ENCODE data around the gene ADCY2.

Gene ADCY2

DNA sequence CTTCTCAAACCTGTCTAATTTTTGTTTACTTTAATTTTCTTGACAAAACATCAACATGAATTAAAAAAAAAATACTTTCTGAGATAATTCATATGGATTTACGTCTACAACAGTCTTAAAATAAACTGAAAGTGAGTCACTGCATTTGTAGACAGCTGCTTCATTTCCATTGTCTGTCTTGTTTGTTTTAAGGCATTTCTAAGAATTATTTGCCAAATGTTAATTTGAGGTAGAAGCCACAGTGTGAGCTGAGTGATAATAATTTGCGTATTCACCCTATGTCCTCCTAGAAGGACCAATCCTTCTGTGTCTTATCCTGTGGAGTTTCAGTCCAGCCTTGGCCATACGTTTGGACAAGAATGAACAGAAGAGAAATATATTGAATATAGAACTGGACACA is 280.5 kb downstream of the ADCY2 start:
- DNase-seq: no peak

- no peak for DNase-seq
Observed at GRCh38 chr5:7678030-7678429, 282.1 kb downstream of the ADCY2 start.

DNA sequence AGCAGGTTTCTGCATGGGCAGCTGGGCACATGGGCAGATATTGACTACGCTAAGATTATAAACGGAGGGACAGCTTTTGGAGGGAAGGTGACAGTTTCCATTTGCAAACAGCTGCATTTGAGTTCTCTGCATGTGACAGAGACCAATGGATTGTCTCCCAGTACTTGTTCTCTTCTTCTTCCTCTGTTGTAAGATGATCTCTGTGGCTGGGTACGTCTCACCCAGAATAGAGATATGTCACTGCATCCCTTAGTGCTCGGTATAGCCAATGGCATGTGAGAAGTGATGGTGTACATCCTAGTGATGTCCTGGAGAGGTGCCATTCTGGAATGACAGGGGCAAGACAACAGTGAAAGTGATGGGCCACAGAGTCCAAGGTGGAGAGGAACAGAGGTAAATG is 283.7 kb downstream of the ADCY2 start:
- DNase-seq: no peak

GRCh38 chr5:7680260-7680659 is 284.3 kb downstream of the ADCY2 start:
- DNase-seq: no peak

- no peak for DNase-seq
Observed at GRCh38 chr5:7682379-7682778, 286.4 kb downstream of the ADCY2 start.

DNA sequence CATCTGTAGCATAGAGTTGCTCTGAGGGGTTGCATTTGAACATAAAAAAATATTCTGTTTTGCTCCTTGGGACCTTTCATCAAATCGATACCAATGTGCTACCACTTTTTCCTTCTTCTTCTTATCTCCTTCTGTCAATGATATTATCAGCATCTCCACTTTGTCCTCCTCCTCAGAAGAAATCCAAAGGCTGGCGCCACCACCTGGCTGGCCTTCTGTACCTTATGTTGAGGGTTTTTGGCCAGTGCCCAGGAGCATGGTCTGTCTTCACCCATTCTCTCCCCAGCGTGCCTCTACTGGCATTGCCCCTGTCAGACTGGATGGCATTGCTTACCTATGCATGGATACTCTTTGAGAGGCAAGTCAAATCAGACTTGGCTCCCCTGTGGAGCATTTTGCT is 287.8 kb downstream of the ADCY2 start:
- DNase-seq: no peak

DNA sequence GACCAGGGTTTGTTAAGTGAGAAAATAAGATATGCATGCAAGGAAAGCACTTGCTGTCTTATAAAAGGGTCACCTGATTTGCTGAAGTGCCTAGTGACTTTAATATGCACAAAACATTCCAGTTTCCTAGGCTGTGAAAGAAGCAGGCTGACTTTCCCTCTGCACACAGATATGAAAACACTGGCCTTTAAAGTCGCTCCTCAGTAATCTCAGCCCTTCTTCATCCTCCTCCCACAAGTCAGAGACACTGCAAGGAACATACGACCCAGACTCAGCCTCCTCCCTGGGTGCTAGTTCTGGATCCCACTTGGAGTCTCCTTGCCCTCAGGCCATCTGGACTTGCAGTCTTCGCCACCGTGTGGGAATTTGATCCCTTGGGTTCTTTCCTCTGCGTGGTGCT is 288.9 kb downstream of the ADCY2 start:
- DNase-seq: no peak

GRCh38 chr5:7686794-7687193 is 290.9 kb downstream of the ADCY2 start:
- DNase-seq: no peak

- no peak for DNase-seq
Observed at GRCh38 chr5:7690557-7690956, 294.6 kb downstream of the ADCY2 start.

GRCh38 chr5:7705261-7705660 is 309.3 kb downstream of the ADCY2 start:
- DNase-seq: no peak

- no peak for DNase-seq
Observed at GRCh38 chr5:7705736-7706135, 309.8 kb downstream of the ADCY2 start.

GRCh38 chr5:7706256-7706655 is 310.3 kb downstream of the ADCY2 start:
- no peak for DNase-seq

DNA sequence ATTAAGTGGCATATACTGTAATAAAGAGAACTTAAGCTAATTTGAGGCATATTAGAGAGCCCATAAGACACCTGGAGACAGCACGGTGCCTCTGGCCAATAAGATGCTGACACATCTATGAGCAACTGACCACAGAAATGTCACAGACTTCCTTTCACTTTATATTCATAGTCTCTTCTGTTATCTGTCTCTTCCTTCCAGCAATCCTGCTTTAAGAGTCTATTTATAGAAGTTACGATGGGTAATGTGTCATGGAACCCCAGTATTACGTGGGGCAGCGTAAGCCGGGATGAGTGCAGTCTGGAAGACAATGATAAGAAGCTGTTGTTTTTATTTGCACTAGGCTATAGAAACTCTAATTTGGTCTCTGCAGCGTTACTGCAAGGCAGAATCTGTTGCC is 318.2 kb downstream of the ADCY2 start:
- no peak for DNase-seq

- no peak for DNase-seq
Observed at GRCh38 chr5:7714697-7715096, 318.8 kb downstream of the ADCY2 start.

DNA sequence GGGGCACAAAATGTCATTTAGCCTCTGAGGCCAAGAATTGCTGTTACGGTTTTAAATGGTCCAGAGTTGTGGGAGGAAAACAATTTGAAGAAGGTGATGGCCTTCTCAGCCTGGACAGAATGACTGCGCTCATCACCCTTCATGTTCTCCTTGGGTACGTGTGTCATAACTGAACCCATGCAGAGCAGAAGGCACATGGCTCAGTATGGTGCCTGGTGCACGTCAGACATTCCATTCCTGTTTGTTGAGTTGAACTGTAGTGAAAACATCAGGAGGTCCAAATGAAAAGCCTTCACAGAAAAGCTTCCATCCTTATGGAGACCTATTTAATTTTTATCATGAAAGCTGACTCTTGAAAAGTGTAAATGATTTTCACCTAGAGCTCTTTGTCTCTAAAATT is 321.8 kb downstream of the ADCY2 start:
- DNase-seq: no peak

GRCh38 chr5:7728076-7728475 is 332.1 kb downstream of the ADCY2 start:
- DNase-seq: no peak

DNA sequence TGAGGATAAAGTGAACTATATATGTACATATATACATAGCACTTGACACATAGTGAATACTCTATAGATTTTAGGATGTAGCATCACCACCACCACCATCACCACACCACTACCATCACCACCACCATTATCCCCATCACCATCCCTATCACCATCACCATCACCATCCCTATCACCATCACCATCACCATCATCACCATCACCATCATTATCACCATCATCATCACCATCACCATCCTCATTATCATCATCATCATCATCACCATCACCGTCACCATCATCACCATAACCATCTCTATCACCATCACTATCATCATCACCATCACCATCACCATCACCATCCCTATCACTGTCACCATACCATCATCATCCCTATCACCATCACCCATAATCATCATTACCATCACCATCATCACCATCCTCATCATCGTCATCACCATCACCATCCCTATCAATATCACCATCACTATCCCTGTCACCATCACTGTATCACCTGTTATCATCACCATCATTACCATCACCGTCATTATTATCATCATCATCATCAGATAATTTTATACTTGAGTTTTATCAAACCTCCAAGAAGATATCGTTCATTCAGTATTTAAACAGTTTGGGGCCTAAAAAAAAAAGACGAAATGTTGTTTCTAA is 345.6 kb downstream of the ADCY2 start:
- no peak for DNase-seq

- DNase-seq: no peak
Observed at GRCh38 chr5:7742241-7742656, 346.3 kb downstream of the ADCY2 start.

DNA sequence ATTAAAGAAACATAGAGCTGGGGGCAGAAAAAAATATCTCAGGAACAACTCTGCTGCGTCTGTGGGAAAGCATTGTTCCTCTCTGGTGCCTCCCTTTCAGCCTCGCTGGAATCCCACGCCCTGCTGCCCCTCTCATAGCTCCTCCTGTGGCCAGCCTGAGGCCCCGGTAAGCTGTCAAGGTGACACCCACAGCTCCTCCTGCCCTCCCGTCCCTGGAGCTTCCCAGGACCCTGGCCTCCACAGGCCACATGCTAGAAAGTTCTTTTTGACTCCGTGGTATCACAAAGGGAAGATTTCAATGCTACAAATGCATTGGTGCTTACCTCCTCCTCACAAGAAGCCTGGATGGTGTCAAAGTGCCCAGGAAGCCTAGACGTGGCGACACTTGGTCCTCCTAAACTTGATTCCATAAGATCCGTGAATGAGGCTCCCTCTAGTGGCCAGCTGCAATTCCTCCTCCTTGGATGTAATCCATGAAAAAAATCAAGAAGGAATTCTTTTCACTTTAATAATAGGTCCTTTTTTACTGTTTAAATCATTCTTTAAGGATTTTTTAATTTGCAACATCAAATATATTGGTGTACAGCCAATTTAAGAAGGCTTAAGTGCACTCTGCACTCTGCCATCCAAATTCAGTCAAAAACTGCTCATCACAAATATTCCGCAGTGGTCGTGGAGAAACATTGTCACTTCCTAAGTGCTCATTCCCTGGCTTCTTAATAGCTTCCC is 350.1 kb downstream of the ADCY2 start:
- DNase-seq: no peak

GRCh38 chr5:7747728-7748127 is 351.8 kb downstream of the ADCY2 start:
- DNase-seq: no peak

DNA sequence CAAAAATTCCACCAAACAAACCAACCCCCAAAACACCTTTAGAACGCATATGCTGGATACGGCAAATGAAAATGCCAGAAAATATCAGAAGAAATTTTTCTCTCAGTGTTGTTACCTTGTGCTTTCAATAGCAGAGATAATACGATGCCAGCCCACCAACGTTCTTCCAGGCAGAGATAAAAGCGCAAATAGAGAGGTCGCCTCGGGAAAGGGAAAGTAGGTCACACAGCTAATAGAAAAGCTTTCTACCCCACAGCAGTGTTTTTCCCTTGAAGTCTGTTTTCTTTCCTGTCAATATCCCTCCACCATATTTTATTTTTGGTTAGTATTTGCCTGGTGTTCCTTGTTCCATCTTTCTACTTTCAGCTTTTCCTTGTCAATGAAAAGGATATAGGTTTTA is 353.7 kb downstream of the ADCY2 start:
- no peak for DNase-seq

DNA sequence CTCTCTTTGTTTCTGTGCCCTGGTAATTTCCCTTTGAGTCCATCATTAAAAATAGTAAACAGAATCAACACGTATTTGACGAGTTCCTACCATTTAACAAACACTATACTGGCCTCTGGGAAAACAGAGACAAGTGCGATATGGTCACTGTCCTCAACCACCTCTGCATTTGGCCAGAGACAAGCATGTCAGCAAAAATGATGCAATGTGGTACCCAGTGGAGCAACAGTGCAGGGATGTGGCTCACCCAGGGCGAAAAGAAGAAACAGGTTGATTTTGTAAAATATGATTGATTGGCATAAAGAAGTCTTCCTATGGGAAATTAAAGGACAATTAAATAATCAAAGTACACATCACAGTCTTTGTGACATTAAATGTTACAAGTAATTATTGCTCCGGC is 355.9 kb downstream of the ADCY2 start:
- no peak for DNase-seq

DNA sequence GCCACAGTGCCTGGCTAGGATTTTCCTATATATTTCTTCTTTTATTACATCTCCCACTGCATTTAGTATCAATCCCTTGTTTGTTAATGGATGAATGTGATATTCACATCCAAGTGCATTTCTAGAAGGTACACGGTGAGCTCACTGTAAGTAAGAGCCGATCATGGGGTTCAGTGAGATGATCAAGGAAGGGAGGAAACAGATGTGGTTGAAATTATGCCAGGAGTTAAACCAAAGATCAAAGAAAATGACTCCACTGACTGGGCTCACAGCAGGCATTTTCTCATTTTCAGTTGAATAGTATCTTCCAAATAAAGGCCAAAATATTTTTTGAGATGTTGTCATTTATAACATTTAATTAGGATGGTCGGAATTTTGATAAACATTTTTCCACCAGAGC is 357.2 kb downstream of the ADCY2 start:
- DNase-seq: no peak

GRCh38 chr5:7753596-7753995 is 357.7 kb downstream of the ADCY2 start:
- no peak for DNase-seq

GRCh38 chr5:7754490-7754889 is 358.6 kb downstream of the ADCY2 start:
- no peak for DNase-seq

All from cerebellar nuclear complex (tissue), 1 donor.